ENCODE data around the gene CCSER2.
"Not testable (repeated sequence)": the region's sequence is repeated elsewhere in the genome, so short reads cannot be mapped to it uniquely, and the experiment has no call there.

CCSER2 gene

GRCh38 chr10:84312816-84313215, 15.6 kb upstream of the CCSER2 start:
- no peak for DNase-seq

DNA sequence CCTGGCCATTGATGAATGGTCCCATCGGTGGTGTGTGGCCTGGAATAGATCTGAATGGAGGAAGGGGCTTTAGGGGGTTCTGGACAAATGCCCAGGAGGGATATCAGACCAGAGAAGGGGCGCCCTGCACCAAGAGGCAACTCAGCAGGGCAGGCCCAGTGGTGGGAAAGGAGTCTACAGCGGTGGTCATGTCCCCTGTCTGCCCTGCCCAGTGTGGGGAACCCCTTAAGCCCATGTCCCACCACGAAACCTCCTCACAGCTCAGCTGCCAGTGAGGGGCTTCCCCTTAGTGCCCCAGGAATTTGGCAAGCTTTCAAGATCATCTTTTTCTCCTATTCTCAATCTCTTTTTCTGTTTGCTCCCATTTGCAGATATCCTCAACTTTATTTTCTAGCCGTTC, 14.1 kb upstream of the CCSER2 start:
- no peak for DNase-seq

DNA sequence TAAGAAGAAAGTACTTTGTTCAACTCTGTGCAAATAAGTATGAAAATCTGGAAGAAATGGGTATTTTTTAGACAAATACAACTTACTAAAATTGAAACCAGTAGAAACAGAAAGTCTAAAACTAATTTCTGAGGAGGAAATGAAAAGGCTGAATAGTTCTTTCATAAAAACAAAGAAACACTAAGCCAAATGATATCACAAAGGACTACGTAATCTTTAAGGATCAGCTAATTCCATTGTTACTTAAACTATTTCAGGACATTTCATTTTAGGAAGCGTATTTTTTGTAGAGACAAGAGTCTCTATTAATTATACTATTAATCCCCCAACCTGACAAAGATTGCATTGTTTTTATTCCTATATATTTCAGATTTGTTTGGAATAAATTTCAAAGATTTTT, 11.2 kb upstream of the CCSER2 start:
- DNase-seq, result no peak

DNA sequence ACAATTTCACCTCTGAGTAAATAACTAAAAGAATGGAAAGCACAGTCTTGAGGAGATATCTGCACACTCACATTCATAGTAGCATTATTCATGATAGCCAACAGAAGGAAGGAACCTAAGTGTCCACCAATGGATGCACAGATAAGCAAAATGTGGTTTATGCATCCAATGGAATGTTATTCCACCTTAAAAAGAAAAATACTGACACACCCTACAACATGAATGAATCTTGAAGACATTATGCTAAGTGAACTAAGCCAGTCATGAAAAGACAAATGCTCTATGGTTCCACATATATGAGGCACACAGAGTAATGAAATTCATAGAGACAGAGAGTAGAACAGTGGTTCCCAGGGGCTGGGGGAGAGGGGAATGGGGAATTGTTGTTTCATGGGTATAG, 6.5 kb upstream of the CCSER2 start:
- no peak for DNase-seq

GRCh38 chr10:84323566-84323965, 4.8 kb upstream of the CCSER2 start:
- not testable (repeated sequence) for DNase-seq

GRCh38 chr10:84326995-84327394, 1.4 kb upstream of the CCSER2 start:
- DNase-seq, result not testable (repeated sequence)

DNA sequence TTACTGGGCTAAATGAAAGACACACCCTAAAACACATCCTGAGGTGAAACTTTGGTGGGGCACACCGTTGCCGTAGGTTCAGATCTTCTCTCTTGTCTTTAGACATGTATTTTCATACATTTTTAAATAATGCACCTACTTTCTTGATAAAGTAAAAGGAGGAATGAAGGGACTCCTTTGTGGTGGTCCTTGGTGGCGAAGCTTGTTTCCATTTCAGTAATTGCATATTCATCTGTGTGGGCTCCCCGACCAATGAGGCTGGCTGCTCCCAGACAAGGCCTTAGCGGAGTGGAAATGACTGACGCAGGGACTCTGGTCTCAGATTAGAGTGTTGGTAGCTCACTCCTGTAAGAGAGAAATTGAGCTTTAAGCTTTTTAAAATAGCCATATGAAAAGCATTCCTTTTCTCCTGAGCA, 815 bp downstream of the CCSER2 start:
- DNase-seq, result peak; percentile 50

DNA sequence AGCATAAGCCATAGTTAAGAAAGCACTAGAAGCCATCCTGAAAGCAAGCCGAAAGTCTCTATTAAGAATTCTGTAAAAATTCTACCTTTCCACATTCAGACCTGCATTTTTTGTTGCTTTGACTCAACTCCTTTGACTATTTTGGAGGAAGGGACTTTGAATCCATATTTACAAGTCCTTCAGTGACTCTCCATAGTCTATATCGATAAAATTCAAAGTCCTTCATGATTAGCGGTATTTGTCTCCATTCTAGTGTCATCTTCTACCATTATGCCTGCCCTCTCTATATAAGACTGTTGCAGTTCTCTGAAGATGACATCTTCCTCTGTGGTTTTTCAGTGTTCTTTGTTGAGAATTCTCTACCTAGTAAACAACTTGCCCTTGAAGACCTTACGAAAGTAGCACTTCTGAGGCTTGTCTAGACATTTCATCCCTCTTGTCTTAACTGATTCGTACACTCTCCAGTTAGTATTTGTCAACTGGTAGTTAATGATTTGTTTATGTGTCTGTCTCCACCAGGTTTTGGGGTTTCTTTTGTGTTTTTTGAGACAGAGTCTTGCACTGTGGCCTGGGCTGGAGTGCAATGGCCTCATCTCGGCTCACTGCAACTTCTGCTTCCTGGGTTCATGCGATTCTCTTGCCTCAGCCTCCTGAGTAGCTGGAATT, 1.7 kb downstream of the CCSER2 start:
- peak; percentile 40 for DNase-seq

GRCh38 chr10:84331091-84331490, 2.7 kb downstream of the CCSER2 start:
- no peak for DNase-seq

DNA sequence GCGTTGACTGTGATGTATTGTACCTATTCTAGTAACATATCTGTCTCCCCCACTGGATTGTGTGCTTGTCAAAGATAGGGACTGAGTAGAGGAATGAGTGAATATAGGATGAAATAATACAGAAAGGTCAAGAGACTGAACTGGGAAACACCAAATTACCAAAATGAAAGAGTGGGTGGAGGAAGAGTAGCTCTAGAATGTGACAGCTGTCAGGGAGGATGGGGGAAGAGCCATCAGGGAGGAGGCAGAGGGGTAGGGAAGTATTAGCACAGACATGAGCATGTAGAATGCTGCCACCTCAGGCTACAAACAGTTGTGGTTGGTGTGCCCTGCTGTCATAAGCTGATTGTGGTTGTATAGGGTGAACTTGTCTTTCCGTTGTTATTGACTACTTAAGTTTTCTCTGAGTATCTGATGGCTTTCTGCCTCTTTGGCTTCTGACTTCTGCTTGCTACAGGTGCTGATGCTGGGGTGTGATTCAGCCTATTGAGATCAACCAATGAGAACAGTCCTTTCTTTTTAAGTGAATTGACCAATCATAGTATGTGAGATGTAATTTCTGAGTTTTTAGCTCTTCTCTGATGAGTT, 5.6 kb downstream of the CCSER2 start:
- peak; percentile 80 for DNase-seq

DNA sequence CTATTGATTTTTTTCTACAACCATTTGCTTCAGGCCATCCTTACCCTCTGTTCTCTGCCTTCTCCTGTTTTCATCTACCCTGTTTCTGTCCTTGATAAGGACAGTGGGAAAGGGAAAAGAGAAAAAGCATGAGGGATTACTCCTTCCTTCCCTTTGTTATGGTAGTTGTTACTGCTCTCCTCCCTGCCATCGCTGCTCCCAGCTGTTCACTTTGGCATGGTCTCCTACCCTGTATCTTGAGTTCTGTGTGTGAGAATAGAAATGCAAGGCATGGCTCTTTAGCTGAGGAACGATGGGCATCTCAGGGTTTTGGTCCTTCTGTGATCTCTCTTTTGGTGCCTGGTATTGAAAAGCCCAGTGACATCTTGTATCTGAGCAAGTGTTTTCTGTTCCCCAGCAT, 6.4 kb downstream of the CCSER2 start:
- DNase-seq, result no peak

DNA sequence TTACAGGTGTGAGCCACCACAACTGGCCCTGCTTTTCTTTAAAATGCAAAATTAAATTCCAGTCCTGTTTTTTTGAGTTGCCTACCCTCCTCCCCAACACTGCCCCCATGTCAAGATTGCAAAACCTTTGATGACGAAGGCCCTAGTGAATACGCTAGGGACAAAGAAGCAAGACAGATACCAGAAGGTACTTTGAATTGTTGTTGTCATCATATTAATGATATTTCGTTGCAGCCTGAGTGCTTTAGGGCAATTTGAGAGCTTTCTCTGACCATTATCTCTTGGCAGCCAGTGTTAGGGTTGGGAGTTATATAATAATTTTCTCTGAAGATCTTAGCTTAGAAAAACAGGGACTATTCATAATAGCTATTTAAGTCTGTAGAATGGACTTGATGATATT, 7.1 kb downstream of the CCSER2 start:
- DNase-seq, result no peak

DNA sequence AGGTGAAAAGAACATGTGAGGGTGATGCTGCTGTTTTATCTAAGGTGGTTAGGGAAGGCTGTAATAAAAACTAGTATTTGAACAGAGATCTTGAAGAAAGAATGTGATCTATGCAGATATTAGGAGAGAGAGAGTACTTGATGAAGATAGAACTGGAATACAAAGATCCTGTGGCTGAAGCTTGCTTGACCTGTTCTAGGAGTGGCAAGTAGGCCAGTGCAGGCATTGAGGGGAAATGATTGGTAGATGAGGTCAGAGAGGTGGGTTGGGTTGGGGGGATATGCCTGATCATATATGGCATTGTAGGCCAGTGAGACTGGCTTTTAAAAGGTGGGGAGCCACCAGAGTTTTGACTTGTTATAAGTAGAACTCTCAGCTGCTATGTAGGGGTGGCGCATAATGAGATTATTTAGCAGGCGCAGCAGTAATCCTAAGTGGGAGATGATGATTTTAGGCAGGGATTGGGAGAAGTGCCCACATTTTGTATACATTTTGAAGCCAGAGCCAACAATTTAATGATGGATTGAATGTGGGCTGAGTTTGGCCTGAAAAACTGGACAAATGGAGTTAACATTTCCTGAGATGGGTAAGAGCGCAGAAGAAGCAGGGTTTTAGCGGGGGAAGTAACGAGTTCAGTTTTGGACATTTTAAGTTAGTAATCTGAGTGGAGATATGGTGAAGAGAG, 8.2 kb downstream of the CCSER2 start:
- no peak for DNase-seq

- DNase-seq, result no peak
Observed at GRCh38 chr10:84337199-84337598, 8.8 kb downstream of the CCSER2 start.

DNA sequence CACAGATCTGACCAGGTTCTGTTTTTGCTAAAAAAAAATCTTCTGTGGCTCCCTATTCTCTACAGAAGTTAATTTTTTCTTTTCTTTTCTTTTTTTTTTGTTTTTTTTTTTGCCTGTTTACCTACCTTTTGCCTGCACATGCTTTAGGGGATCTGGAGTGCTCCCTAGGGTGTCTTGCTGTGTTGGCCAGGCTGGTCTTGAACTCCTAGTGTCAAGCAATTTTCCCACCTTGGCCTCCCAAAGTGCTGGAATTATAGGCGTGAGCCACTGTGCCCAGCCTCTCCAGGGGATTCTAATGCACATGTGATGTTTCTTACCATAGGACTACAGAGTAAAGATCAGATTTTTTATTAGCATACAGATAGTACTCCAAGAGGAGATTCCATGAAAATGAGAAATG, 10.6 kb downstream of the CCSER2 start:
- no peak for DNase-seq

DNA sequence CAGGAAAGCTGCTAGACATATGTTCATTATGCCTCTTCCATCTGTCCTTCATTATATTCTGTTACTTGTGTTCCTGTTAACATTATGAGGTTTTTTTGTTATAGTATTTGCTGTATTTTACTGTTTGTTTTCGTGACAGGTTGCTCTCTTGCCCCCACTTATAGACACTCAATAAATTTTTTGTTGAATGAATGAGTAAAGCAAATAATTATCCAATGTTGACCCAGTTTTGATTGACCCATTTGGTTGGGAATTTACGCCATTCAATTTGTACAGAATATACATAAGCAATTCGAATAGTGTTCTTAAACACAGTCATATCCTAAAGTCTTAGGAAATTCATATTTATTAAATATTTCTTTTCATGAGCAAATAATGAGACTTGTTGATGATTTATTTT, 11.8 kb downstream of the CCSER2 start:
- DNase-seq, result no peak

GRCh38 chr10:84340632-84341537, 12.5 kb downstream of the CCSER2 start:
- no peak for DNase-seq

- no peak for DNase-seq
Observed at GRCh38 chr10:84341538-84341856, 13.1 kb downstream of the CCSER2 start.

DNA sequence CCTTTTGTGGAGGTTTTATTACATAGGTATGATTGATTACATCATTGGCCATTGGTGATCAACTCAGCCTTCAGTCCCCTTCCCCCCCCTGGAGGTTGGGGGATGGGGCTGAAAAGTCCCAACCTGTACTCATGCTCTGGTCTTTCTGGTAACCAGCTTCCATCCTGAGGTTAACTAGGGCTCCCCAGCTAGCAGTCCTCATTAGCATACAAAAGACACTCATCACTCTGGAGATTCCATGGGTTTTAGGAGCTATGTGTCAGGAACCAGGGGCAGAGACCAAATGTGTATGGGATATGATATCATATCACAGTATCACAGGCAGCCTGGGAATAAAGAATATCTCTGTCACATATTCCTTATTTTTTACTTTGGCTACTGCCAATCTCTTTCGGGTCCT, 13.6 kb downstream of the CCSER2 start:
- DNase-seq, result no peak

DNA sequence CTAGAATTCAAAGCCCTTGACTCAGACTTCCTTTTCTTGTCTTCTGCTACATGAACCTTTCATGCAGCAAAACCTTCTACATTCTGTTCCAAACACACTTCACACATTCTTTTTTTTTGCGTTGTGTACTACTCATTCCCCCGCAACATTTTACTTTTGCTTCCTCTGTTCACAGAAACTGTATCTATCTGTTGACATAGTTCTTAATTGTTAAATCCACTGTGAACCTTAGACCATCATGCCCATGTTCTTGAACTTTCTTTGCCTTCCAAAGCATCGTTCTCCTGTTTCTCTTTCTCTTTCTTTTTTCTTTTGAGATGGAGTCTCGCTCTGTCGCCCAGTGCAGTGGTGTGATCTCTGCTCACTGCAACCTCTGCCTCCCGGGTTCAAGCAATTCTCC, 14.2 kb downstream of the CCSER2 start:
- no peak for DNase-seq

DNA sequence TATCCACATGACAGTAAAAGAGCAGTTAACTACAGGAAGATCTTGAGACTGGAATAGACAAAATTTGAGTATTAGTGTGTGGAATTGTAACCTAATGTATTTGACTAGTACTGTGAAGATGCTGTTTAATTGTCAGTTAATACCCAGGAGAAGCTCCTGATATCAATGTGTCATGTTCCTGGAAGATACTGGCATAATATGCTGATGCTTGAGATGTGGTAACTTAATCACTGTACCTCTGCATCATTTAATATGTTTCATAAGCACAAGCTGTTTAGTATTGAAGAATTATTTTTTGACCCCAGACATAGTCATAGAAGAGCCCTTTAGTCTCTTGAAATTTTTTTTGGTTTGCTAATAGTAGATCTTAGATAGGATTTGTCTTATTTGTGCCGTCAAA, 15.4 kb downstream of the CCSER2 start:
- no peak for DNase-seq

- no peak for DNase-seq
Observed at GRCh38 chr10:84344526-84344925, 16.1 kb downstream of the CCSER2 start.

- DNase-seq, result not testable (repeated sequence)
Observed at GRCh38 chr10:84347575-84348002, 19.2 kb downstream of the CCSER2 start.

- DNase-seq, result no peak
Observed at GRCh38 chr10:84348447-84348846, 20.1 kb downstream of the CCSER2 start.

All from CD4-positive, alpha-beta T cell treated with Interferon gamma for 1 hour (primary cell).